H1 (cell line): Measurements from ENCODE around the gene FGF23. TPM values are rescaled to one million over a fixed set of nuclear protein-coding genes. Genes with fewer than 3 reads are reported as not detected.

Experiments used
- CBX5 ChIP-seq: fragments of 300-800, 300-1000 bp; sonication (generic); IDR thresholded peaks from 2 replicates; pipeline ENCODE4 v1.7.1; 2016; ENCODE audit warnings: antibody characterized with exemption, low read length, low read depth
- ZNF274 ChIP-seq: IDR thresholded peaks from 2 replicates; pipeline ENCODE4 v1.7.0; 2012; ENCODE audit warnings: low read length, borderline replicate concordance; ENCODE audit errors: extremely low read depth
- polyA plus RNA-seq, 7 experiments: library from polyadenylated mRNA; depleted of rRNA in 3 of 7; stranded (reverse) in 5 of 7; unstranded in 2 of 7; fragments of >200 nt in 5 of 7; fragments of 200-250 nt in 2 of 7; gene quantifications; 1 replicate in 5 of 7; 2 replicates in 1 of 7; 4 replicates in 1 of 7; pipeline versions ENCODE4 v1.2.1 to v1.2.3, GENCODE V29; 2011 to 2013; ENCODE audit warnings: missing spikeins in 2 of 7, mixed read lengths in 2 of 7
- total RNA-seq: library from RNA; stranded (reverse); fragmentation: NEBNext Ultra II Directional; extraction: Animal tissue kit (Norgen Biotek cat#: 25700); gene quantifications from 2 replicates; pipeline ENCODE4 v1.2.1, GENCODE V29; 2021

Gene FGF23
- total and polyA plus RNA-seq, 2 of the 8 experiments (the other 6 are each of a cell fraction or from before 2014, with no cell fraction given), result 0.35 to 0.67 TPM

- TF ChIP-seq CBX5 (no peak), ZNF274 (no peak)
Observed at GRCh38 chr12:4388032-4388431, 8.5 kb upstream of the FGF23 start (continued).
